Neutrophil (primary cell): ENCODE measurements around the gene RPL36.
A peak's percentile ranks its signal among the peaks of the same experiment; 100 is the strongest.

Source experiments
- H3K27ac ChIP-seq: fragments of 200-600 bp; sonication (generic); 2 replicates; pipeline ENCODE4 v1.5.1; 2016; ENCODE audit warnings: mild to moderate bottlenecking, moderate library complexity
- H3K27me3 ChIP-seq: fragments of 200-600 bp; sonication (generic); 2 replicates; pipeline ENCODE4 v1.6.0; 2016; ENCODE audit warnings: mild to moderate bottlenecking
- H3K36me3 ChIP-seq: fragments of 200-600 bp; sonication (generic); 2 replicates; pipeline ENCODE4 v1.5.1; 2017
- H3K4me1 ChIP-seq, 2 experiments: fragments of 200-600 bp in 1 of 2; sonication (generic) in 1 of 2; 1 replicate in 1 of 2; 2 replicates in 1 of 2; pipeline versions ENCODE4 v1.5.1 to v1.6.1; 2013 to 2016; ENCODE audit warnings: low read depth in 1 of 2, low read length in 1 of 2, mild to moderate bottlenecking in 1 of 2, moderate library complexity in 1 of 2; ENCODE audit not compliant: control insufficient read depth in 1 of 2, insufficient read depth in 1 of 2
- H3K4me3 ChIP-seq, 2 experiments: fragments of 200-600 bp in 1 of 2; sonication (generic) in 1 of 2; 1 replicate in 1 of 2; 2 replicates in 1 of 2; pipeline ENCODE4 v1.5.1; 2013 to 2016; ENCODE audit warnings: low read depth in 1 of 2, low read length in 1 of 2, mild to moderate bottlenecking in 1 of 2, moderate library complexity in 1 of 2
- H3K9me3 ChIP-seq: fragments of 200-600 bp; sonication (generic); 2 replicates; pipeline ENCODE4 v1.5.1; 2016
- TF ChIP-seq, protein P1 (sequence below): fragments of 200-600 bp; sonication (generic); IDR thresholded peaks from 2 replicates; pipeline ENCODE4 v1.5.1; 2016; ENCODE audit warnings: antibody characterized with exemption

RPL36 gene

DNA sequence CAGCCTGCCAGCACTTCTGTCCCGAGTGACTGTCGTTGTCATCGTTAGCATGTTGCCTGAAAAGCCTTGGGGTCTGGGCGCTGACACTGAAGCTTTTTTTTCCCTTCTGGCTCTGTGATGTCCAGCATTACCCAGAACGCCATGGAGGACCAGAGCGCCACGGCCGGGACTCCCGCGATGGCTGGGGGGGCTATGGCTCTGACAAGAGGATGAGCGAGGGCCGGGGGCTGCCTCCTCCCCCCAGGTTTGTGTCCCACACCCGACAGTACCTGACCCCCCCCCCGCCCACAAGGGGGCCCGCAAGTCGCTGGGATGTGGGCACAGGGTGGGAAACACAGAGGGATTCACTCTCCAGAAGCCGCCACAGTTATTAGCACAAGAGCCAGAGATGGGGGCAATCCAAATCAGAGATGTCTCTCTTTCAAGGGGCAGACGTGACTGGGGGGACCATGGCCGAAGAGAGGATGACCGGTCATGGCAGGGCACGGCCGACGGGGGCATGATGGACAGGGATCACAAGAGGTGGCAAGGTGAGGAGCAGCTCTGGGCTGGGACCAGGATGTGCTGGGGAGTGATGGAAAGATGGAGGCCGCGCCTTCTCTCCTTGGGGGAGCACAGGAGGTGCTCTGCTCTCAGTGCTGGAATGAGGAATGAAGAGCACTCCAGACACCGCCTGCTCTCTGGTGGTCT, 23.0 kb upstream of the RPL36 start:
- H3K27ac ChIP-seq, result no peak overlapping the region
- H3K4me3 ChIP-seq, result no peak overlapping the region
- H3K27me3 ChIP-seq, result no peaks in the 10 kb centered on the region
- peaks cover 92% of the 10 kb centered on the region for H3K36me3 ChIP-seq
- TF ChIP-seq, protein P1, sequence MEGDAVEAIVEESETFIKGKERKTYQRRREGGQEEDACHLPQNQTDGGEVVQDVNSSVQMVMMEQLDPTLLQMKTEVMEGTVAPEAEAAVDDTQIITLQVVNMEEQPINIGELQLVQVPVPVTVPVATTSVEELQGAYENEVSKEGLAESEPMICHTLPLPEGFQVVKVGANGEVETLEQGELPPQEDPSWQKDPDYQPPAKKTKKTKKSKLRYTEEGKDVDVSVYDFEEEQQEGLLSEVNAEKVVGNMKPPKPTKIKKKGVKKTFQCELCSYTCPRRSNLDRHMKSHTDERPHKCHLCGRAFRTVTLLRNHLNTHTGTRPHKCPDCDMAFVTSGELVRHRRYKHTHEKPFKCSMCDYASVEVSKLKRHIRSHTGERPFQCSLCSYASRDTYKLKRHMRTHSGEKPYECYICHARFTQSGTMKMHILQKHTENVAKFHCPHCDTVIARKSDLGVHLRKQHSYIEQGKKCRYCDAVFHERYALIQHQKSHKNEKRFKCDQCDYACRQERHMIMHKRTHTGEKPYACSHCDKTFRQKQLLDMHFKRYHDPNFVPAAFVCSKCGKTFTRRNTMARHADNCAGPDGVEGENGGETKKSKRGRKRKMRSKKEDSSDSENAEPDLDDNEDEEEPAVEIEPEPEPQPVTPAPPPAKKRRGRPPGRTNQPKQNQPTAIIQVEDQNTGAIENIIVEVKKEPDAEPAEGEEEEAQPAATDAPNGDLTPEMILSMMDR, result no peak
- no peaks in the 10 kb centered on the region for H3K9me3 ChIP-seq
- peaks cover 5 to 8% of the 10 kb centered on the region in 2 experiments for H3K4me1 ChIP-seq

DNA sequence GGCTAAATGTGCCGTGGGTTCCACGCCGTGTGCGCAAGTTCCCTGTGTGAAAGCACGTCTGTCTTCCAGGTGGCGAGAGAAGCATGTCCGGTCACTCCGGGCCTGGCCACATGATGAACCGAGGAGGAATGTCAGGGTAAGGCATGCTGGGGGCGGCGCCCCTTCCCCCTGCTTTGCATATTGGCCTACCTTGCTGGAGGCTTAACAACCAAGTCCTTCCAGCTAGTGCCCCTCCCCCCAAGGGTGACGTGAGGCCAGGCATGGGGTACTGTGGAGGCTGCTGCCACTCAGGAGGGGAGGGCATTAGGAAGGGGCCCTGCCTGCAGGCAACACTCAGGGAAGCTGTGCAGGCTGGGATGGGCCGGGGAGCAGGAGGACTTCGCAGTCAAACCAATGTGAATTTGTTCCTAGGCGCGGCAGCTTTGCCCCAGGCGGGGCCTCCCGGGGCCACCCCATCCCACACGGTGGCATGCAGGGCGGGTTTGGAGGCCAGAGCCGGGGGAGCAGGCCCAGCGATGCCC, 22.3 kb upstream of the RPL36 start:
- Histone ChIP-seq H3K27ac (no peak overlapping the region), H3K4me3 (no peak overlapping the region), H3K9me3 (no peaks in the 10 kb centered on the region), H3K4me1 (peaks cover 5 to 8% of the 10 kb centered on the region in 2 experiments), H3K36me3 (peaks cover 85% of the 10 kb centered on the region), H3K27me3 (no peaks in the 10 kb centered on the region)
- TF ChIP-seq, protein P1, result no peak

DNA sequence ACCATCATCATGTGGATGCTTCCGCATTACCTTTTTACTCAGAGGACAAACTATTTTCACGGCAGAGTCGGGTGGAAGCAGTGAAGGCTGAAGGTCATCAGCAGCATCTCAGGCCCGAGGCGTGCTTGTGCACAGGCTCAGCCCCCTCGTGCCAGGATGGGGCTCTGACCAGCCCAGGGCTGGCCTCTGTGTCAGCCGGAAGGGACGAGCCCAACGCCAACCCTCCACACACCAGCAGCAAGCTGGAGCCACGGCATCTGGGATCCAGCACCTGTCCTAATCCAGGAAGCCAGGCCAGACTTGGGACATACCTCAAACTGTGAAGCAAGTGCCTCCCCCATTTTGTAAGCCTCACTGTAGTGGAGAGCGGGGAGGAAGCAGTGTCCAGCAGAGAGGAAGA, 20.9 kb upstream of the RPL36 start:
- Histone ChIP-seq H3K36me3 (peaks cover 77% of the 10 kb centered on the region), H3K27ac (peak overlapping the region; percentile 57), H3K4me3 (no peak overlapping the region), H3K27me3 (no peaks in the 10 kb centered on the region), H3K4me1 (peaks cover 5 to 8% of the 10 kb centered on the region in 2 experiments), H3K9me3 (no peaks in the 10 kb centered on the region)
- TF ChIP-seq, protein P1, result no peak

DNA sequence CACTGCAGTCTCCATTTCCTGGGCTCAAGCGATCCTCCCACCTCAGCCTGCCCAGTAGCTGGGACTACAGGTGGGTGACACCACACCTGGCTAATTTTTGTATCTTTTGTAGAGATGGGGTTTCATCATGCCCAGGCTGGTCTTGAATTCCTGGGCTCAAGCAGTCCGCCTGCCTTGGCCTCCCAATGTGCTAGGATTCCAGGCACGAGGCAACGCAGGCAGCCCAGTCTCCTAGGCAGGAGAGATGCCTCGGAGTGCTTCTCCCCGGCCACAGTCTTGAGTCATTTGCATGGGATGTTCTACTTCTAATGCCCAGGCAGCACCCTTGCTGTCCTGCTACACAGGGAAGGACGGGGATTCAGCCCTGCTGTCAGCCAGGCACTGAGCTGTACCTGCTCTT, 18.5 kb upstream of the RPL36 start:
- no peak overlapping the region for H3K4me3 ChIP-seq
- H3K27ac ChIP-seq, result no peak overlapping the region
- no peaks in the 10 kb centered on the region for H3K9me3 ChIP-seq
- H3K36me3 ChIP-seq, result peaks cover 53% of the 10 kb centered on the region
- H3K27me3 ChIP-seq, result no peaks in the 10 kb centered on the region
- TF ChIP-seq, protein P1, result no peak
- peaks cover 5 to 8% of the 10 kb centered on the region in 2 experiments for H3K4me1 ChIP-seq

DNA sequence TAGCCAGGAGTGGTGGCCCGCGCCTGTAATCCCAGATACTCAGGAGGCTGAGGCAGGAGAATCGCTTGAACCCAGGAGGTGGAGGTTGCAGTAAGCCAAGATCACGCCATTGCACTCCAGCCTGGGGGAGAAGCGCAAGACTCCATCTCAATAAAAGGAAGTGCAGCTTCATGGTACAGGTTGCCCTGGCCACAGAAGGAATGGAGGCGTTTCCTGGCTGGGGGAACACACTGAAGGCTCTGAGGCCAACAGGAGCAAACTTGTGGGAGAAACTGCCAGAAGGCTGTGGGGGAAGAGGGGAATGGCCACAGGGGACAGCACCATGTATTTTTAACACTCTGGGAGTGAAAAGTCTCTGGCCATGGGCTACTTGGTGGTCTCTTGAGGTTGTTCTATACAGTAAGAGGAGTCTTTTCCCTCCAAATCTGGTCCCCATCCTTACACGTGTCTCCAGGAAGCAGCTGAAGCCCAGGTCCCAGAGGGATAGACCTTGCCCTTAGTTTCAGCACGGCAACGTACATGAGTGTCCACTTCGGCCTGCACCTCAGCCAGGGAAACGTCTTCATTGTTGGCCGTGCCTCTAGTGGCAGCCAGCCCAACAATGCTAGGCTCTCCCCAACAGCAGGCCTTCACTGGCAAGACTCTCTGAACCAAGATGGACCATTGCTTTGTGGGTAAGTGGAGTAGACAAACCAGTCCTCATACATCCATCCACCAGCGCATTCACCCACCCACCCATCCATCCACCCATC, 17.2 kb upstream of the RPL36 start:
- H3K27me3 ChIP-seq, result no peaks in the 10 kb centered on the region
- peaks cover 40% of the 10 kb centered on the region for H3K36me3 ChIP-seq
- H3K4me1 ChIP-seq, result peaks cover 5 to 8% of the 10 kb centered on the region in 2 experiments
- TF ChIP-seq, protein P1, result no peak
- no peak overlapping the region for H3K4me3 ChIP-seq
- no peak overlapping the region for H3K27ac ChIP-seq
- no peaks in the 10 kb centered on the region for H3K9me3 ChIP-seq
